ENCODE measurements around the gene ACSS1. TPM values are rescaled to one million over a fixed set of nuclear protein-coding genes. Genes with fewer than 3 reads are reported as not detected.

ACSS1 gene
- total RNA-seq, 2 donors from 2014 or later: 25.6 to 26.4 TPM

GRCh38 chr20:25021336-25021735, 36.6 kb downstream of the ACSS1 start:
- H3K27me3 ChIP-seq: no peaks in the 10 kb centered on the region
- no peak for DNase-seq (ENCODE audit: low spot score)
- no peak overlapping the region for H3K4me3 ChIP-seq
- peaks cover 0 to 45% of the 10 kb centered on the region in 2 donors for H3K4me1 ChIP-seq
- peak overlapping the region in 1 of 2 donors; percentile 24 for H3K27ac ChIP-seq
- peaks cover 30% of the 10 kb centered on the region for H3K36me3 ChIP-seq
- TF ChIP-seq CTCF (IDR thresholded peaks at IDR 0.05): no peak
- no peaks in the 10 kb centered on the region for H3K9me3 ChIP-seq

GRCh38 chr20:25020901-25021301, 37.0 kb downstream of the ACSS1 start:
- no peak overlapping the region for H3K4me3 ChIP-seq
- no peaks in the 10 kb centered on the region for H3K27me3 ChIP-seq
- no peak for DNase-seq (ENCODE audit: low spot score)
- no peaks in the 10 kb centered on the region for H3K9me3 ChIP-seq
- no peak for TF ChIP-seq CTCF (IDR thresholded peaks at IDR 0.05)
- H3K36me3 ChIP-seq: peaks cover 32% of the 10 kb centered on the region
- peaks cover 0 to 41% of the 10 kb centered on the region in 2 donors for H3K4me1 ChIP-seq
- peak overlapping the region in 1 of 2 donors; percentile 24 for H3K27ac ChIP-seq

GRCh38 chr20:25020345-25020744, 37.6 kb downstream of the ACSS1 start:
- DNase-seq (ENCODE audit: low spot score): no peak
- peaks cover 37% of the 10 kb centered on the region for H3K36me3 ChIP-seq
- H3K4me3 ChIP-seq: no peak overlapping the region
- peak overlapping the region in 1 of 2 donors; percentile 24 for H3K27ac ChIP-seq
- no peak for TF ChIP-seq CTCF (IDR thresholded peaks at IDR 0.05)
- H3K27me3 ChIP-seq: no peaks in the 10 kb centered on the region
- H3K9me3 ChIP-seq: no peaks in the 10 kb centered on the region
- peaks cover 0 to 36% of the 10 kb centered on the region in 2 donors for H3K4me1 ChIP-seq

GRCh38 chr20:25019381-25020155, 38.4 kb downstream of the ACSS1 start:
- DNase-seq (ENCODE audit: low spot score): no peak
- H3K9me3 ChIP-seq: no peaks in the 10 kb centered on the region
- H3K36me3 ChIP-seq: peaks cover 41% of the 10 kb centered on the region
- no peak overlapping the region for H3K4me3 ChIP-seq
- no peaks in the 10 kb centered on the region for H3K27me3 ChIP-seq
- H3K27ac ChIP-seq: no peak overlapping the region
- H3K4me1 ChIP-seq: peaks cover 0 to 30% of the 10 kb centered on the region in 2 donors
- no peak for TF ChIP-seq CTCF (IDR thresholded peaks at IDR 0.05)

GRCh38 chr20:25018841-25019240, 39.1 kb downstream of the ACSS1 start:
- H3K36me3 ChIP-seq: peaks cover 48% of the 10 kb centered on the region
- DNase-seq (ENCODE audit: low spot score): no peak

More at GRCh38 chr20:25018841-25019240, 39.1 kb downstream of the ACSS1 start:
- Histone ChIP-seq H3K9me3 (no peaks in the 10 kb centered on the region), H3K4me3 (no peak overlapping the region), H3K4me1 (peaks cover 0 to 26% of the 10 kb centered on the region in 2 donors), H3K27me3 (no peaks in the 10 kb centered on the region), H3K27ac (no peak overlapping the region)
- TF ChIP-seq CTCF (IDR thresholded peaks at IDR 0.05): no peak

All from right atrium auricular region (tissue), 2 donors.